ENCODE data around the gene TLCD3B.
"Not testable (repeated sequence)": the region's sequence is repeated elsewhere in the genome, so short reads cannot be mapped to it uniquely, and the experiment has no call there.

The TLCD3B gene

DNA sequence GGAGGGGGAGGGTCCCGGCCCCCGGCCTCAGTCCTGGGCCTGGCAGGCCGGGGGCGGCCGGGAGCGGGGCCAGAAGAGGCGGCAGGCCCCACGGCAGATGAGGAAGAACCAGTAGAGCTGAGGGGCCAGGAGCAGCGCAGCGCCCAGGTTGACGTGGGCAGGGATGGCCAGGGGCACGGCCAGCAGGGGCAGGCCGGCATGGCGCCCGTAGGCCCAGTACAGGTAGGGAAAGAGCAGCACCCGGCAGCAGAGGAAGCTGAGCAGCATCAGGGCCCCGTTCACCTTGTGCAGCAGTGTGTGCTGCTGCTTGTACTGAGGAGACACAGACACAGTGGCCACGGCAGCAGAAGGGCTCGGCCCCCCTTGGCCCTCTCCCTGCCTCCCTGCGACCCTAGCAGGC lies 5.9 kb downstream of the TLCD3B start:
- no peak for DNase-seq

- no peak for DNase-seq
Observed at GRCh38 chr16:30024451-30024850, 6.6 kb downstream of the TLCD3B start.

DNA sequence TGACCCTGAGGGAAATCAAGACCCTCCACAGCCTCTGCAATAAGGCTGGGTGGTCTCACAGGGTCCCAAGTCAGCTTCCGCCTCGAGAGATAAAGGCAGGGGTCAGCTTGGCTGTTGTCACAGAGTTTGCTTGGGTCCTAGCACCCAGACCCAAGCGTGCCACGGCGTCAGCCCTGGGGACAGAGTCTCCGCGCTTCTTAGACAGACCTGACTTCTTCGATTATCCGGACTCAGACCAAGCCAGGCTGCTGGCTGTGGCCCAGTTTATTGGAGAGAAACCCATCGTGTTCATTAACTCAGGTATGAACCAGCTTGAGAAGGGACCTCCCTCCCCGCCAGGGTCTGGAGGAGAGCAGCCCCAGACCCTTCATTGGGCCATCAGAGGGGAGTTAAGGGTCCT lies 7.5 kb downstream of the TLCD3B start:
- DNase-seq, result no peak

DNA sequence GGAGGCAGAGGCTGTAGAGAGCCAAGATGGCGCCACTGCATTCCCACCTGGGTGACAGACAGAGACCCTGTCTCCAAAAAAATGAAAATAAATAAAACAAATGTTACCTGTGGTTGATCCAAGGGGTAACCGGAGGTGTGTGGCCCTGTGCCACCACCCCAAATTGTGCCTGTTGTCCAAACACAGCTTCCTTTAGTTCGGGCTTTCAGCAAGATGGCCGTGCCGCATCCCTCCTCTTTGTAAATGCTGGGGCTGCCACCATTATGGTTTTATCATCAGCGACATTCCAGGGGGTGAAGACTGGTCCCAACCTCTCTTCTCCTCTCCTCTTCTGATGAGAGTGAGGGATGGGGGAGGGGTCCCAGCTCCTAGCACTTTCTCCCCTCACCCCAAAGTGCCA lies 8.2 kb downstream of the TLCD3B start, which contains the start of gene C16orf92:
Gene C16orf92 (plus strand): TSS at position 312 of the 400 bp plus-strand sequence. CDS start 143 bp downstream, outside the sequence.
- no peak for DNase-seq

DNA sequence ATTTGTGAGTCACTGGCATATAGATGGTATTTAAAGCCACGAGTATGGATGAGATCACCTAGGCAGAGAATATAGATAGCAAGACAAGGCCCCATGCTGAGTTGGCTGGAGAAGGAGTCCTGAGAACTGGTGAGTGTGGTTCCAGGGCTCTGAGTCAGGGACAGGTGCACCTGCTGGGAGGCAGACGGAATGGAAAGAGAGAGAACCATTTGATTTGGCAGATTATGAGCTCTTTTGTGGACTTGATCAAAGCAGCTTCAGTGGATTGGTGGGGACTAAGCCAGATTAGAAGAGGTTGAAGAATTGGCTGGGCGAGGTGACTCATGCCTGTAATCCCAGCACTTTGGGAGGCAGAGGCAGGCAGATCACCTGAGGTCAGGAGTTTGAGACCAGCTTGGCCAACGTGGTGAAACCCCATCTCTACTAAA lies 12.3 kb downstream of the TLCD3B start:
- DNase-seq, result no peak

GRCh38 chr16:30017937-30018336 lies 13.1 kb downstream of the TLCD3B start:
- not testable (repeated sequence) for DNase-seq

DNA sequence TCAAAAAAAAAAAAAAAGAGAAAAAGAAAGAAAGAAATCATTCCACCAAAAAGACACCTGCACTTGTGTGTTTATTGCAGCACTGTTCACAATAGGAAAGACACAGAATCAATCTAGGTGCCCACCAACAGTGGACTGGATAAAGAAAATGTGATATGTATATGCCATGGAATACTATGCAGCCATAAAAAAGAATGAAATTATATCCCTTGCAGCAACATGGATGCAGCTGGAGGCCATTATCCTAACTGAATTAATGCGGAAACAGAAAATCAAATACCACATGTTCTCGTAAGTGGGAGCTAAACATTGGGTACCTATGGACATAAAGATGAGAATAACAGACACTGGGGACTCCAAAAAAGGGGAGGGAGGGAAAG lies 13.8 kb downstream of the TLCD3B start:
- DNase-seq, result no peak

GRCh38 chr16:30016555-30017276 lies 14.4 kb downstream of the TLCD3B start:
- no peak for DNase-seq

DNA sequence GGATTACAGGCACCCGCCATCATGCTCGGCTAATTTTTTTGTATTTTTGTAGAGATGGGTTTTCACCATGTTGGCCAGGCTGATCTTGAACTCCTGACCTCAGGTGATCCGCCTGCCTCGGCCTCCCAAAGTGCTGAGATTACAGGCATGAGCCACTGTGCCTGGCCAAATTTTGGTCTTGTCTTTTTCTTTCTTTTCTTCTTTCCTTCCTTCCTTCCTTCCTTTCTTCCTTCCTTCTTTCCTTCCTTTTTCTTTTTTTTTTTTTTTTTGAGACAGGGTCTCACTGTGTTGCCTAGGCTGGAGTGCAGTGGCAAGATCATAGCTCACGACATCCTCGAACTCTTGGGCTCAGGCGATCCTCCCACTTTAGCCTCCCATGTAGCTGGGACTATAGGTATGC lies 15.6 kb downstream of the TLCD3B start:
- DNase-seq, result not testable (repeated sequence)

DNA sequence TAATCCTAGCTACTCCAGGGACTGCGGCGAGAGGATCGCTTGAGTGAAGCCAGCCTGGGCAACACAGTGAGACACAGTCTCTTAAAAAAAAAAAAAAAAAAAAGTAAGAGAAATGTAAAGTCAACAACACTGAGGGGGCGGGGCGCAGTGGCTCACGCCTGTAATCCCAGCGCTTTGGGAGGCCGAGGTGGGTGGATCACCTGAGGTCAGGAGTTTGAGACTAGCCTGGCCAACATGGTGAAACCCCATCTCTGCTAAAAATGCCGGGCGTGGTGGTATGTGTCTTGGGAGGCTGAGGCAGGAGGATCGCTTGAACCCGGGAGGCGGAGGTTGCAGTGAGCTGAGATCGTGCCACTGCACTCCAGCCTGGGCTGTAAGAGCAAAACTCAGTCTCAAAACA lies 18.5 kb downstream of the TLCD3B start:
- DNase-seq, result not testable (repeated sequence)

GRCh38 chr16:30011714-30012504 lies 19.2 kb downstream of the TLCD3B start:
- no peak for DNase-seq

DNA sequence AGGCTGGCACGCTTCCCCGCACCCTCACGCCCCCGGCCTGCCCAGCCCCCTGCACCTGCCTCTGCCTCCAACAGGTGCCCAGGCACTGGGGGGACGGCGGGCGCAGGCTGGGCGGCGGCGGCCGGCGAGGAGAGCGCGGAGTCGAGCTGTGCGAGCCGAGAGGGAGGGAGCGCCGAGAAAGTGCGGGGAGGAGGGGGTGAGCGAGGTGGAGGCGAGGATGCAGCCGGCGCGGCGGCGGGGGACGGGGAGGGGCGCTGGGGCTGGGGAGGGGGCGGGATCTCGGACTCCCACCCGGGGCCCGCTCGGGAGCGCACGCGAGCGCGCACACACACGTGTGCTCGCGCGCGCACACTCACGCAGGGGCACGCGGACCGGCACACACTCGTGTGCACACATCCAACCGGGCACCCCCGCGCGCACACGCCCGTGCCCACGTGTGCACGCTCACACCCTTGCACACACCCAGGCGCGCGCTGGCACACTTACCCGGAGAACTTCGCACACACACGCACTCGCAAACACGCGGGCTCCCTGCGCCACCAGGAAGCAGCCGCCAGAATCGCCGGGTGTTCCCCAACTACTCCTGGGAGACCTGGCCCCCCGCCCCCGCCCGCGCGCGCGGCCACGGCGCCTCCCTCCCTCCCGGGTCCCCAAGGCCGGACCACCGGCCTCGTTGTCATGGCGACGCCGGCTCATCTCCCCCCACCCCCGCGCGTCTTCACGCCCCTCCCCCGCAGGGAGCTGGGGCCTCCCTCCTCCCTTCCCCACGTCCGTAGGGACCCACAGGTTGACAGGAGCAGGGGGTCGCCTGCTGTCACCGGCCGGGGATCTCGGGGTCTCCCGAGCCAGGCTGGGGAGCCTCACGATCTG lies 20.0 kb downstream of the TLCD3B start, which contains the start of gene DOC2A:
Gene DOC2A (minus strand): TSS at position 184 of the 870 bp plus-strand sequence. CDS start 805 bp downstream, outside the sequence.
- DNase-seq, result no peak

- no peak for DNase-seq
Observed at GRCh38 chr16:30009990-30010843, 20.9 kb downstream of the TLCD3B start.

- no peak for DNase-seq
Observed at GRCh38 chr16:30009085-30009862, 21.8 kb downstream of the TLCD3B start.

GRCh38 chr16:30007378-30007895 lies 23.6 kb downstream of the TLCD3B start:
- DNase-seq, result no peak

DNA sequence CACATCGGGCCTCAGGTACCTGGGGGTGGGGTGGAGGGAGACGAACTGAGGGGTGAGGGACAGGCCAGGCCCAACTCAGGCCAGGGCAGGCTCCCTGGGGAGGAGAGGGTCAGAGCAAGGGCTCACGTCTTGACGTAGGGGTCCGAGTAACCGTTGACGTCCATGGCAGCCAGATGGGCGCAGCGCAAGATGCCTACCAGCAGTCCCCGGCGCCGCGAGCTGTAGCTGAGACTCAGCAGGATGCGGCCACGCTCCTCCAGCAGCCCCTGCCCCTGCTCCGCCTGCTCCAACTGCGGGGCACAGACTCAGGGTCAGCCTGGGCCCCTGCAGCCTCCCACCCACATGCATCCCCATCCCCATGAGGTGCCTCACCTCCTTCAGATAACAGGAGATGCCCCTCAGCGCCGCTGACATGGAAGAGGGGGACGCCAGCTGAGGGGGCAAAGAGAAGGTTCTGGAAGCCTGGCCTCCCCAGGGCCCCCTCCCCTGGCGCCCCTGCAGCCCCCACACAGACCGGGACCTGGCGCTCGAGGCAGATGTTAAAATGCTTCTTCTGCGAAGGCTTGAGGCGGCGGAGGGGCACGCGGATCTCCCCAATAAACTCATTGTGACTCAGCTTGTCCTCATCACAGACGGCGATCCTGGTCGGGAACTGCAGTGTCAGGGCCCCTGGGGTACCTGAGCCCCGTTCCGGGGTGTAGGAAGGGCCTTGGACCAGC lies 24.3 kb downstream of the TLCD3B start:
- DNase-seq, result no peak

- no peak for DNase-seq
Observed at GRCh38 chr16:30006095-30006473, 25.0 kb downstream of the TLCD3B start.

DNA sequence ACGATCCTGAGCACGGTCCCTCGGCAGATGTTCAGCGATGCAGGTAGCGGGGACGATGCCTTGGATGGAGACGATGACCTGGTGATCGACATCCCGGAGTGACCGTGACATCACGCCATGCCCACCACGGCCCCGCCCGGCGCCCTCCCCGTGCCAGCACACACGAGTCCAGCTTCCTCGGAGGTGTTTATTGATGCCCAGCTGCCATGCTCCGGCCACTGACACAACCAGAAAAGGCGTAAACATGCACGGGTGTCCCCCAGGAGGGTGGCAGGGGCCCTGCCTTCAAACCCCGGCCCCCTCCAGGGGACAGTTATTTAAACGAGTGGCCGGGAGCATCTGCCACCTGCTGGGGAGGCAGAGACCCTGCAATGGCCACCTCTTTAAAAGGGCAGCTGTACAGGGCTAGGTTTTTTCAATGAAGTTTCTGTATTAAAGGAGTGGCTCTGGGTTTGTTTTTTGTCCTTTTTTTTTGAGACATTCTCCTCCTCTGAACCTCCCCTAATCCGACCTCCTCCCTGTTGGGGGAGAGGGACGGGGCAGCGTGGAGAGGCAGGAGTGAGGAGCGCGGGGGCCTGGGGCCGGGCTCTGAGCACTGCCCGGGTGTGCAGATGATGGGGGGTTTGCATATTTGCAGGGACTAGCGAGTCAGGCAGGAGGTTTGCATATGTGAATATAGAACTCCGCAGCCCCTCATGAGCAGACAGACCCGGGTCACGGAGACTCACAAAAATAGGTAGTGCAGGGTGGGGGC lies 25.6 kb downstream of the TLCD3B start:
- no peak for DNase-seq

DNA sequence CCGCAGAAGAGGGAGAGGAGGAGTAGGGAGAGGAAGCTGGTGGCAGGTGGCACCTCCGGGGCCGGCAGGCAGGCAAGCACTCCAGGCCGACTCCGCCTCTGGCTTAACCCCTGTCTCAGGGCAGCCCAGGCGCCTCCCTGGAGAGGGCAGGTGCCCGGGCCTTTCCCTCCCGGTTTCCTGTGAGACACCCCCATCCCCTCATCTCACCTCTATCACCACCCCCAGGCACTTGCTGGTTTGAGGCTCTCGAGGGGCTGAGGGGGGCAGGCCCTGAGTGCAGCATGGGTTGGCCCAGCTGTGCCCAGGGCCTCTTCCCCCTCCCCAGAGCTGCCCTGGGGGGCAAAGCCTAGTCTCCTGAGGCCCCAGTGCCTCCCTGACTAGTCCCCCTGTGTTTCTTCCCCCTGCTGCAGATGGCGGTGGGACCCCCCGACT lies 26.2 kb downstream of the TLCD3B start:
- no peak for DNase-seq

DNA sequence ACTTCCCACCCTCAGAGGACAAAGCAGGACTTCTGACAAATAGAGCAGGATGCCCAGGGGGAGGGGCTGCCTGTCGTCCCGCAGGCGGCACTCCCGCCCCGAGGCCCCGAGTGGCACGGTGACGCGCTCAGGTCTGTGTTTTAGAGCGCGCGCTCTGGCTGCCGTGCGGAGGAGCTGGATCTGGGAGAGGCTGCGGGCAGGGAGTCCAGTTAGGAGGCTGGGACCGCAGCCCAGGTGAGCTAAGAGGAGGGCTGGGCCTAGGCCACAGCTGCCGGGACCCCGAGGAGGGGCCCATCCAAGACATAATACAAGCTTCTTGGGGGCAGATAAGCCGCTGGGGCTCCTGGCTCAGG lies 26.7 kb downstream of the TLCD3B start:
- no peak for DNase-seq
